SK-N-SH (cell line): ENCODE measurements around the gene TIA1.

ENCODE experiments used
- GABPA ChIP-seq: IDR thresholded peaks from 2 replicates; pipeline ENCODE4 v1.4.0; 2012; ENCODE audit warnings: low read depth, mild to moderate bottlenecking
- JUND ChIP-seq: IDR thresholded peaks from 2 replicates; pipeline ENCODE4 v1.4.0; 2012
- MEF2A ChIP-seq: IDR thresholded peaks from 2 replicates; pipeline ENCODE4 v1.4.0; 2012; ENCODE audit warnings: low read depth, borderline replicate concordance
- NRF1 ChIP-seq: IDR thresholded peaks from 2 replicates; pipeline ENCODE4 v1.6.1; 2012; ENCODE audit warnings: low read depth, mild to moderate bottlenecking, low read length
- TCF12 ChIP-seq: IDR thresholded peaks from 2 replicates; pipeline ENCODE4 v1.4.0; 2012
- TF ChIP-seq, protein P1 (sequence below): fragments of 200-600 bp; sonication (generic); IDR thresholded peaks from 2 replicates; pipeline ENCODE4 v1.6.1; 2017; ENCODE audit warnings: antibody characterized with exemption, mild to moderate bottlenecking, moderate library complexity
- TF ChIP-seq, protein P2 (sequence below): IDR thresholded peaks from 2 replicates; pipeline ENCODE4 v1.4.0; 2012; ENCODE audit warnings: low read depth
- TF ChIP-seq, protein P3 (sequence below): IDR thresholded peaks from 2 replicates; pipeline ENCODE4 v1.4.0; 2012; ENCODE audit warnings: low read depth, borderline replicate concordance
- TF ChIP-seq, protein P4 (sequence below): fragments of 150-350 bp; IDR thresholded peaks from 2 replicates; pipeline ENCODE4 v1.6.1; 2016; ENCODE audit warnings: mild to moderate bottlenecking, low read depth, low read length
- TF ChIP-seq, protein P5 (sequence below): fragments of 150-350 bp; IDR thresholded peaks from 2 replicates; pipeline ENCODE4 v1.6.1; 2017; ENCODE audit warnings: antibody characterized with exemption, low read length, low read depth, borderline replicate concordance

DNA sequence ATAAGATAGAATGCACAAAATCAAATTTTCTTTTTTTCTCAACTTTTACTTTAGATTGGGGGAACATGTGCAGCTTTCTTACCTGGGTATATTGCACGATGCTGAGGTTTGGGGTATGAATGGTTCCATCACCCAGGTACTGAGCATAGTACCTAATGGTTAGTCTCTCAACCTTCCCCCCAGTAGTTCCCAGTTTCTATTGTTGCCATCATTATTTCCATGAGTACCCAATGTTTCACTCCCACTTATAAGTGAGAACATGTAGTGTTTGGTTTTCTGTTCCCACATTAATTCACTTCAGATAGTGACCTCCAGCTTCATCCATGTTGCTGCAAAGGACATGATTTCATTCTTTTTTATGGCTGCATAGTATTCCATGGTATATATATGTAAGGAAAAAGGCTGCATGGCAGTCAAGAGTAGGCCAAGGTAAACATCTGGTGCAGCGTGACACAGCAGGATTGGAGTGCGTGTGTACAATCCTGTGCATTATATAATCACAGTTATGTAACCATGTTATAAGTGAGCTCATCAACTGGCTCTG, 47.1 kb downstream of the TIA1 start:
- TF ChIP-seq, protein P1, sequence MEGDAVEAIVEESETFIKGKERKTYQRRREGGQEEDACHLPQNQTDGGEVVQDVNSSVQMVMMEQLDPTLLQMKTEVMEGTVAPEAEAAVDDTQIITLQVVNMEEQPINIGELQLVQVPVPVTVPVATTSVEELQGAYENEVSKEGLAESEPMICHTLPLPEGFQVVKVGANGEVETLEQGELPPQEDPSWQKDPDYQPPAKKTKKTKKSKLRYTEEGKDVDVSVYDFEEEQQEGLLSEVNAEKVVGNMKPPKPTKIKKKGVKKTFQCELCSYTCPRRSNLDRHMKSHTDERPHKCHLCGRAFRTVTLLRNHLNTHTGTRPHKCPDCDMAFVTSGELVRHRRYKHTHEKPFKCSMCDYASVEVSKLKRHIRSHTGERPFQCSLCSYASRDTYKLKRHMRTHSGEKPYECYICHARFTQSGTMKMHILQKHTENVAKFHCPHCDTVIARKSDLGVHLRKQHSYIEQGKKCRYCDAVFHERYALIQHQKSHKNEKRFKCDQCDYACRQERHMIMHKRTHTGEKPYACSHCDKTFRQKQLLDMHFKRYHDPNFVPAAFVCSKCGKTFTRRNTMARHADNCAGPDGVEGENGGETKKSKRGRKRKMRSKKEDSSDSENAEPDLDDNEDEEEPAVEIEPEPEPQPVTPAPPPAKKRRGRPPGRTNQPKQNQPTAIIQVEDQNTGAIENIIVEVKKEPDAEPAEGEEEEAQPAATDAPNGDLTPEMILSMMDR = no peak
- TF ChIP-seq, protein P2, sequence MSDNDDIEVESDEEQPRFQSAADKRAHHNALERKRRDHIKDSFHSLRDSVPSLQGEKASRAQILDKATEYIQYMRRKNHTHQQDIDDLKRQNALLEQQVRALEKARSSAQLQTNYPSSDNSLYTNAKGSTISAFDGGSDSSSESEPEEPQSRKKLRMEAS = no peak
- TF ChIP-seq JUND = no peak
- no peak for TF ChIP-seq TCF12
- TF ChIP-seq MEF2A = no peak
- TF ChIP-seq, protein P3, sequence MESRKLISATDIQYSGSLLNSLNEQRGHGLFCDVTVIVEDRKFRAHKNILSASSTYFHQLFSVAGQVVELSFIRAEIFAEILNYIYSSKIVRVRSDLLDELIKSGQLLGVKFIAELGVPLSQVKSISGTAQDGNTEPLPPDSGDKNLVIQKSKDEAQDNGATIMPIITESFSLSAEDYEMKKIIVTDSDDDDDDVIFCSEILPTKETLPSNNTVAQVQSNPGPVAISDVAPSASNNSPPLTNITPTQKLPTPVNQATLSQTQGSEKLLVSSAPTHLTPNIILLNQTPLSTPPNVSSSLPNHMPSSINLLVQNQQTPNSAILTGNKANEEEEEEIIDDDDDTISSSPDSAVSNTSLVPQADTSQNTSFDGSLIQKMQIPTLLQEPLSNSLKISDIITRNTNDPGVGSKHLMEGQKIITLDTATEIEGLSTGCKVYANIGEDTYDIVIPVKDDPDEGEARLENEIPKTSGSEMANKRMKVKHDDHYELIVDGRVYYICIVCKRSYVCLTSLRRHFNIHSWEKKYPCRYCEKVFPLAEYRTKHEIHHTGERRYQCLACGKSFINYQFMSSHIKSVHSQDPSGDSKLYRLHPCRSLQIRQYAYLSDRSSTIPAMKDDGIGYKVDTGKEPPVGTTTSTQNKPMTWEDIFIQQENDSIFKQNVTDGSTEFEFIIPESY = no peak
- TF ChIP-seq, protein P4, sequence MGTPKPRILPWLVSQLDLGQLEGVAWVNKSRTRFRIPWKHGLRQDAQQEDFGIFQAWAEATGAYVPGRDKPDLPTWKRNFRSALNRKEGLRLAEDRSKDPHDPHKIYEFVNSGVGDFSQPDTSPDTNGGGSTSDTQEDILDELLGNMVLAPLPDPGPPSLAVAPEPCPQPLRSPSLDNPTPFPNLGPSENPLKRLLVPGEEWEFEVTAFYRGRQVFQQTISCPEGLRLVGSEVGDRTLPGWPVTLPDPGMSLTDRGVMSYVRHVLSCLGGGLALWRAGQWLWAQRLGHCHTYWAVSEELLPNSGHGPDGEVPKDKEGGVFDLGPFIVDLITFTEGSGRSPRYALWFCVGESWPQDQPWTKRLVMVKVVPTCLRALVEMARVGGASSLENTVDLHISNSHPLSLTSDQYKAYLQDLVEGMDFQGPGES = no peak
- TF ChIP-seq NRF1 = no peak
- TF ChIP-seq GABPA = no peak
- TF ChIP-seq, protein P5, sequence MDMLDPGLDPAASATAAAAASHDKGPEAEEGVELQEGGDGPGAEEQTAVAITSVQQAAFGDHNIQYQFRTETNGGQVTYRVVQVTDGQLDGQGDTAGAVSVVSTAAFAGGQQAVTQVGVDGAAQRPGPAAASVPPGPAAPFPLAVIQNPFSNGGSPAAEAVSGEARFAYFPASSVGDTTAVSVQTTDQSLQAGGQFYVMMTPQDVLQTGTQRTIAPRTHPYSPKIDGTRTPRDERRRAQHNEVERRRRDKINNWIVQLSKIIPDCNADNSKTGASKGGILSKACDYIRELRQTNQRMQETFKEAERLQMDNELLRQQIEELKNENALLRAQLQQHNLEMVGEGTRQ = no peak
